PC-3 (cell line): ENCODE measurements around the gene PRKAG3. TPM values are rescaled to one million over a fixed set of nuclear protein-coding genes. Genes with fewer than 3 reads are reported as not detected.

Experiments
- ATAC-seq: fragments of 200-7000 bp; cut with Tn5 transposase; 2 replicates; pipeline ENCODE4 v1.9.1; 2020; ENCODE audit warnings: mild to moderate bottlenecking, moderate library complexity
- BruUV-seq: library from RNA; stranded (reverse); fragments of 400-500 nt; replicated peaks from 2 replicates; lab custom pipeline; 2021; lab: Mats Ljungman, UMichigan
- CTCF ChIA-PET: fragments of 300-600 bp; sonication (Branson Sonifier 250); formaldehyde crosslinking; loops from one replicate; lab custom pipeline; 2022; ENCODE audit warnings: antibody characterized with exemption; lab: Charles Lee
- POLR2A ChIA-PET: fragments of 300-600 bp; sonication (Branson Sonifier 250); formaldehyde crosslinking; loops from one replicate; lab custom pipeline; 2022; ENCODE audit warnings: antibody characterized with exemption; ENCODE audit not compliant: unreplicated experiment; lab: Charles Lee
- DNase-seq: peaks from one replicate; pipeline ENCODE4 v3.0.0-alpha.2; 2015
- H2AFZ ChIP-seq: fragments of 300-600 bp; sonication (generic); 2 replicates; pipeline ENCODE4 v1.6.0; 2016; ENCODE audit warnings: antibody characterized with exemption, low read length
- H3F3A ChIP-seq: fragments of 300-600 bp; sonication (generic); one replicate; pipeline ENCODE4 v1.6.0; 2017; ENCODE audit warnings: antibody characterized with exemption, low read length, control low read depth, mild to moderate bottlenecking; ENCODE audit not compliant: unreplicated experiment
- H3K27ac ChIP-seq: fragments of 300-600 bp; sonication (generic); 2 replicates; pipeline ENCODE4 v1.5.1; 2016; ENCODE audit warnings: mild to moderate bottlenecking, low read length
- H3K27me3 ChIP-seq: fragments of 300-600 bp; sonication (generic); 2 replicates; pipeline ENCODE4 v1.6.1; 2016; ENCODE audit warnings: low read length, mixed read lengths
- H3K36me3 ChIP-seq: fragments of 300-600 bp; sonication (generic); 2 replicates; pipeline ENCODE4 v1.6.1; 2016; ENCODE audit warnings: low read depth, mixed run types, low read length, mixed read lengths
- H3K4me1 ChIP-seq: fragments of 300-600 bp; sonication (generic); 2 replicates; pipeline ENCODE4 v1.5.1; 2016; ENCODE audit warnings: low read length; ENCODE audit not compliant: insufficient read depth
- H3K4me2 ChIP-seq: fragments of 300-600 bp; sonication (generic); 2 replicates; pipeline ENCODE4 v1.6.0; 2016; ENCODE audit warnings: low read length
- H3K4me3 ChIP-seq: fragments of 300-600 bp; sonication (generic); 2 replicates; pipeline ENCODE4 v1.5.1; 2016; ENCODE audit warnings: mild to moderate bottlenecking, low read length, mixed read lengths
- H3K79me2 ChIP-seq: fragments of 300-600 bp; sonication (generic); 2 replicates; pipeline ENCODE4 v1.6.1; 2017; ENCODE audit warnings: low read length, mixed read lengths
- H3K9ac ChIP-seq: fragments of 300-600 bp; sonication (generic); 2 replicates; pipeline ENCODE4 v1.6.0; 2016; ENCODE audit warnings: mild to moderate bottlenecking, low read length
- H3K9me2 ChIP-seq: fragments of 300-600 bp; sonication (generic); replicated peaks from 2 replicates; pipeline ENCODE4 v1.6.1; 2016; ENCODE audit warnings: mixed run types, low read length, mixed read lengths
- H3K9me3 ChIP-seq: fragments of 300-600 bp; sonication (generic); 2 replicates; pipeline ENCODE4 v1.6.1; 2016; ENCODE audit warnings: low read length, mixed read lengths
- H4K20me1 ChIP-seq: fragments of 300-600 bp; sonication (generic); 2 replicates; pipeline ENCODE4 v1.6.1; 2016; ENCODE audit warnings: low read length, mixed read lengths
- CTCF ChIP-seq: fragments of 300-600 bp; sonication (generic); conservative IDR thresholded peaks from 2 replicates; pipeline ENCODE4 v1.5.1; 2017; ENCODE audit warnings: antibody characterized with exemption, low read depth, mild to moderate bottlenecking, low read length
- EZH2 ChIP-seq: fragments of 300-600 bp; sonication (generic); IDR thresholded peaks from one replicate; pipeline ENCODE4 v1.6.1; 2017; ENCODE audit warnings: antibody characterized with exemption, mild to moderate bottlenecking, low read length; ENCODE audit not compliant: unreplicated experiment
- EZH2phosphoT487 ChIP-seq: fragments of 300-600 bp; sonication (generic); IDR thresholded peaks from 2 replicates; pipeline ENCODE4 v1.6.1; 2018; ENCODE audit warnings: mild to moderate bottlenecking, antibody characterized with exemption, low read length, borderline replicate concordance
- intact Hi-C: fragments of 100-400 bp; cut with micrococcal nuclease; formaldehyde crosslinking; loops from 2 replicates; pipeline ENCODE4 v1.9.0; 2023
- total RNA-seq: library from RNA; depleted of rRNA; stranded (reverse); fragments of >200 nt; gene quantifications from 2 replicates; pipeline ENCODE4 v1.2.3, GENCODE V29; 2014

The PRKAG3 gene
- total RNA-seq, 1 experiment from 2014 or later = not detected

DNA sequence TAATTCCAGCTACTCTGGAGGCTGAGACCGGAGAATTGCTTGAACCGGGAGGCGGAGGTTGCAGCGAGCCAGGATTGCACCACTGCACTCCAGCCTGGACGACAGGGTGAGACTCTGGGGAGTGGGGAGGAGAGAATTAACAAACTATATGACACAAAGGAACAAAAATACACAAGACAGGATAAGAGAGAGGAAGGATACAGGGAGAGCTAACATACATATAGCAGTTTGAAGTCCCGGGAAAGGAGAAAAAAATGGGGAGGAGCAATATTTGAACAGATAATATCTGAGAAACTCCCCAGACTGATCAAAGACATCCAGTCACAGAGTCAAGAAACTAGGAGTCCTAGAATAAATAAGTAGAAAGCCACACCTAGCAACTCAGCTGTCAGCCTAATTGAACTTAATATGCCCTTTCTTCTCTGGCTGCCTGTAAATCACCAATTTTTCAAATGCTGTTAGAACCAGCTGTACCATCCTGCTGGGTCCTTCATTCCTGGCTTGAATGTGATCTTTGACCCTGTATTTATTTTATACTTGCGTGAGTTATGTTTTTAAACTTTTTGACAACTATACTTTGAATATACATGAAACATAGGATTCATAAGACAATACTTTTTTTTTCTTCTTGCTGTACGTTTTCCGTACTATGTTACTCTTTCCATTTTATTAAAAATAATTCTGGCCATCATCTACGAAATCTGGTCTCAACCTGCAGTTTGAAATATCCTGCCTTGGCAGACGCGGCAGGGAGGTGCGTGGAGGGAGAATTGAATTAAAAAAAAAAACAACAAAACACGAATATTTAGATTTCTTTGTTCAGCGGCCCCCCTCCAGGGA is 50.5 kb downstream of the PRKAG3 start:
- Histone ChIP-seq H3K27me3 (no peaks in the 10 kb centered on the region), H3F3A (no peaks in the 10 kb centered on the region), H3K27ac (no peak overlapping the region), H3K79me2 (no peaks in the 10 kb centered on the region), H4K20me1 (no peaks in the 10 kb centered on the region), H3K4me2 (peak overlapping the region; percentile 94), H3K4me1 (peaks cover 10% of the 10 kb centered on the region), H3K9ac (peak overlapping the region; percentile 71), H3K36me3 (peaks cover 17% of the 10 kb centered on the region; the same call in 1 of the 2 replicates), H3K4me3 (peak overlapping the region; percentile 79), H3K9me2 (no peaks in the 10 kb centered on the region), H3K9me3 (peaks cover 13% of the 10 kb centered on the region; the same call in 1 of the 2 replicates), H2AFZ (peak overlapping the region; percentile 98)
- peak; percentile 31 for ATAC-seq
- ChIA-PET POLR2A (no interaction called here), CTCF (interaction anchor here (1.5 kb wide), 1 partner anchor 67 kb away, joined by 8 read pairs; no protein-coding TSS in a partner anchor)
- peak; percentile 35 for DNase-seq
- BruUV-seq = no TSS peak
- intact Hi-C loops = loop anchor here (5.0 to 10.0 kb wide), 2 partner anchors 64 to 69 kb away; partner anchors contain the start of gene TTLL4
- TF ChIP-seq EZH2phosphoT487 (no peak), EZH2 (no peak), CTCF (no peak)

DNA sequence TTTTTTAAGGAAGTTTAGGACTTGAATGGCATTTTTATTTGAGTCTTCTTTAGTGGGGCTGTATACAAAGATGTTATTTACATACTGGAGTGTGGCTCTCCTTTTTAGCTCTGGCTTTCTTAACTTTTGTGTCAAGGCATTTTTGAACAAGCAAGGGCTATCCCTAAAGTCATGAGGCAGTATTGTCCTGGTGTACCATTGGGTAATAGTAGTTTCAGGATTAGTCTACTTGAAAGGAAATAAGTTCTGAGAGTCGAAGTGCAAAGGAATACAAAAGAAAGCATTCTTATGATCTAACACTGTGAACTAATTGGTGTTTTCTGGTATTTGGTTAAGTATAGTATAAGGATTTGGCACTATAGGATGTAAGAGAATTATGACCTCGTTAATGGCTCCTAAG is 51.6 kb downstream of the PRKAG3 start:
- Histone ChIP-seq H3K9me3 (peaks cover 15% of the 10 kb centered on the region; the same call in 1 of the 2 replicates), H2AFZ (no peak overlapping the region), H3K4me1 (peaks cover 10% of the 10 kb centered on the region), H3K9ac (no peak overlapping the region), H3K27ac (no peak overlapping the region), H3K4me3 (no peak overlapping the region), H3K79me2 (no peaks in the 10 kb centered on the region), H3K9me2 (no peaks in the 10 kb centered on the region), H3K4me2 (no peak overlapping the region), H4K20me1 (no peaks in the 10 kb centered on the region), H3K36me3 (peaks cover 20% of the 10 kb centered on the region; the same call in 1 of the 2 replicates), H3F3A (no peaks in the 10 kb centered on the region), H3K27me3 (no peaks in the 10 kb centered on the region)
- DNase-seq = no peak
- CTCF ChIA-PET = no interaction called here
- intact Hi-C loops = loop anchor here (5.0 to 10.0 kb wide), 2 partner anchors 65 to 68 kb away; partner anchors contain the start of gene TTLL4
- no TSS peak for BruUV-seq
- ATAC-seq = no peak
- TF ChIP-seq EZH2 (no peak), CTCF (no peak), EZH2phosphoT487 (no peak)
- POLR2A ChIA-PET = interaction anchor here (0.6 kb wide), 1 partner anchor 129 kb away, joined by 5 read pairs; no protein-coding TSS in a partner anchor
